Smooth muscle cell of the umbilical artery (primary cell): Measurements from ENCODE around the gene NAXE. TPM values are rescaled to one million over a fixed set of nuclear protein-coding genes. Genes with fewer than 3 reads are reported as not detected.

Experiments used
- total RNA-seq: library from RNA; depleted of rRNA; stranded (reverse); fragments of >200 nt; gene quantifications from 2 replicates; pipeline ENCODE4 v1.2.3, GENCODE V29; 2014

Gene NAXE
- 51.7 and 57.9 TPM in 2 replicates for total RNA-seq

DNA sequence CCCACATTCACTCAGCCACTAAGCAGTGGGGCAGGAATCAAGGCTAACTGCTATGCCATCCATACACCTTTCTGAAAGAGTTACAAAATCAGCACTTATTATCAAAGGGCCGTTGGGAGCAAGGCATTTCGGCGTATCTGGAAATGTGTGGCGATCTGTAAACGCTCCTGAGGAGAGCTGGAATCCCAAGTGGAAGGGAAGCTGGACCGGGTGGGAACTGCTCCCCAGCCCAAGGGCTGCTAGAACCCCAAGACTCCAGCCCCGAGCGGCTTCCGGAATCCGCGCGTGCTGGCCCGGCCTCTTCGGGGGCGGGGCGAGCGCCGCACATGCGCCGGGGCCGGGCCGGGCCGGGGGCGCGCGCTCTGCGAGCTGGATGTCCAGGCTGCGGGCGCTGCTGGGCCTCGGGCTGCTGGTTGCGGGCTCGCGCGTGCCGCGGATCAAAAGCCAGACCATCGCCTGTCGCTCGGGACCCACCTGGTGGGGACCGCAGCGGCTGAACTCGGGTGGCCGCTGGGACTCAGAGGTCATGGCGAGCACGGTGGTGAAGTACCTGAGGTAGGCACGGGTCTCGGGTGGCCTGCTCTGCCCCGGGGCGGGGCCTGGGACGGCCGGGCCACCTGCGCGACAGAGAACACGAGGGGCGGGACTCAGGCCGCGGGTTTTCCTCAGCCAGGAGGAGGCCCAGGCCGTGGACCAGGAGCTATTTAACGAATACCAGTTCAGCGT is at the start of gene NAXE:
NAXE (plus strand) TSS at position 345 of the 726 bp plus-strand sequence; CDS start at position 374, 29 bp downstream.

DNA sequence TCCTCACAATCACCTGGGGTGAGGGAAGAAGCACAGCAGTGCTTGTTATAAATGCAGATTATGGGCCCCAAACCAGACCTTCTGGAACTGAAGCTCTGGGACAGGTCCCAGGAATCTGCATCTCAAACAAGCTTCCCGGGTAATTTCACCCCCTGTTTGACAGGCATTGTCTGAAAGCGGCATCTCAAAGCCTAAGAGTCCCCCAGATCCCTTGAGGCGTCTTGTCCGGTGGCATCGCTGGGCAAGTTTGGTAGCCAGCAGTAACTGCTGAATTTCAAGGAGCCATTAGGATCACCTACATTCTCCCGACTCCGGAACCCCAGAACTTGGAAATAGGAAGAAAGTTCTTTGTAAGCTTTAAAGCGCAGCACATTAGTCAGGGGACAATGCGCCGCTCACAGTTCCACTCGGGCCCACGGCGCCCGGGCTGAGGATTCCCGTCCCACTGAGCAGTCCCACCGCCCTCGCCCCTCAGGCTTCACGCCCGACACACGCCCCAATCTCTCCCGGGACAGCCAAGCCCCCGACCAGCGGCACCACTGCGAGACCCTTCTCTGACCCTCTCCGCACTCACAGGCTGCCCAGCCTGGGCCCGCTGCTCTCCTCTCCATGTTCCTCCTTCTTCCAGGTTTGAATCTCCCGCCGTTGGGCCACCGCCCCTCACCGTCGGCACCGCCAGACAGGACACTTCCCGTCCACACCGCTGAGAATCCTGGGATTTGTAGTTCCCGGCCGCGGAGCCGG is 19.5 kb upstream of the NAXE start, which contains the start of gene IQGAP3:
IQGAP3 (minus strand) TSS at position 647 of the 744 bp plus-strand sequence; CDS start at position 611, 36 bp downstream.

DNA sequence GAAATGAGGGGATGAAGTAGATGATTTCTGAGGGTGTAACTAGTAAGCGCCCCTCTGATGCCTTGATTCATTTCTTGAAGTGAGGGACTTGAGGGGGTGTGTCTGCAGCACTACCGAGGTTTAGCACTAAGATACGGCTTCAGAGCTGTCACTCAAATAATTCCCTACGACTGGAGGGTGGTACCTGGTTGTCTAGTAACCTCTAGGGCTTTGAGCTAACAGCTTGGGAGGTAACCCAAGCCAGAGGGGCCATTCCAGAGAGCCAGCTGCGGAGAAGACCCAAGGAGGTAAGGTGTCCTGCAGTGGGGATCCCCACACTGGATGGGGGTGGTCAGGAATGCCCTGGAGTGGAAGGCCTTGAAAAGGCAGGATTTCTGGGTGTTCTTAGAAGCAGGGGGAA is 12.1 kb upstream of the NAXE start, which contains the start of gene TTC24:
TTC24 (plus strand) TSS at position 252 of the 400 bp plus-strand sequence. CDS start 1,642 bp downstream, outside the sequence.

GRCh38 chr1:156601122-156601830 is 9.7 kb downstream of the NAXE start, which contains the start of gene GPATCH4:
Gene GPATCH4, minus strand, starts transcription at chr1:156601479.

DNA sequence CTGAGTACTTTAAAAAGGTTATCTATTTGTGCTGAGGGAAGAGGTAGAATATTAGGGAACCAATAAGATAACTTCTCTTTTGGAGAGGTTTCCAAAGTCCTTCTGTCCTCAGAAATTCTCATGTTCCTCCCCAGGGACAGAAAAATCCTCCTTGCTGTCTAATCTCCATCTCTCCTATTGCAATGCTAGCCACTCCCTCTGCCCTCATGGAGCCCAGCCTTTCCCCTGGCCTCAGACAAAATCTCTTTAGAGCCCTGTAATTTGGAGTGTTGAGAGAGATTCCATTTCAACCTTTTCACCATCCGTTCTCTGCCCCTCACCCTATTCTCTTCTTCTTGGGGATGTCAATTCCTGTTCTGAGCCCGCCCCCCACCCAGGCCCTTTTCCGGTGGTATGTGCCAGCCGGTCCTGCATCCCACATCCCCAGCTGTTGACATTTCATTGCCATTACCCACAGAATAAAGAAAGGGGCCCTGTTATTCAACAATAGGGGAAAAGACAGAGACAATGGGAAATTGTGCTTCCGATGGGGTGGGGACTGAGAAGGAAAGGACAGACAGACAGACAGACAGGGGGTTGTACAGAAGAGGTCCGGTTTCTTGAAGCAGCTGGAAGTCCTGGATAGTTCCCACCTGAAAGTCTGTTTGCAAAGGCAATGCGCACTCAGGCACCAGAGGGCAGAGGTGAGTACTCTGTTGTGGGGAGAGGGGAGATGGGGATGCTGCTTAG is 27.4 kb downstream of the NAXE start, which contains the start of gene HAPLN2:
HAPLN2 (plus strand) TSS at position 563 of the 729 bp plus-strand sequence. CDS start 4,076 bp downstream, outside the sequence.

DNA sequence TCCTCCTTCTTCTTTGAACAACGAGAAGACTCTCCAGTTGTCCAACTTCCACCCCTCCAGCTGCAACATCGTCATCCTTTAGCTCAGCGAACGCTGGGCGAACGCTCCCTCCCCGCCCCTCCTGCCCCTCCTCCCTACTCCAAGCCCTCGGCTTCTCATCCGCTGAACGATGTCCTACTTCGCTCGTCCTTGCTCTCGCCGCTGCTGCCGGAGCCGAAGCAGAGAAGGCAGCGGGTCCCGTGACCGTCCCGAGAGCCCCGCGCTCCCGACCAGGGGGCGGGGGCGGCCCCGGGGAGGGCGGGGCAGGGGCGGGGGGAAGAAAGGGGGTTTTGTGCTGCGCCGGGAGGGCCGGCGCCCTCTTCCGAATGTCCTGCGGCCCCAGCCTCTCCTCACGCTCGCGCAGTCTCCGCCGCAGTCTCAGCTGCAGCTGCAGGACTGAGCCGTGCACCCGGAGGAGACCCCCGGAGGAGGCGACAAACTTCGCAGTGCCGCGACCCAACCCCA is 50.2 kb downstream of the NAXE start, which contains the start of gene BCAN:
BCAN (plus strand) TSS at position 357 of the 504 bp plus-strand sequence. CDS start 3,938 bp downstream, outside the sequence.

Other genes starting within 250 kb of the NAXE start
- gene RHBG, start 222.6 kb upstream of the NAXE start, total RNA-seq: not detected in 2 replicates
- gene MEF2D, start 91.0 kb upstream of the NAXE start, total RNA-seq: 5.0 and 12.0 TPM in 2 replicates
- 1.5 and 14.8 TPM in 2 replicates for gene IQGAP3, start 19.2 kb upstream of the NAXE start, total RNA-seq
- not detected in 2 replicates for gene TTC24, start 12.1 kb upstream of the NAXE start, total RNA-seq
- 13.4 and 20.9 TPM in 2 replicates for gene GPATCH4, start 9.7 kb downstream of the NAXE start, total RNA-seq
- 0.14 TPM in 1 of 2 replicates, not detected in the other for gene HAPLN2, start 27.6 kb downstream of the NAXE start, total RNA-seq
- gene BCAN, start 50.3 kb downstream of the NAXE start, total RNA-seq: not detected in 2 replicates
- gene NES, start 85.6 kb downstream of the NAXE start, total RNA-seq: 5.0 and 21.8 TPM in 2 replicates
- gene CRABP2, start 113.8 kb downstream of the NAXE start, total RNA-seq: 10.6 and 19.9 TPM in 2 replicates
- gene METTL25B, start 136.7 kb downstream of the NAXE start, total RNA-seq: 9.1 and 10.4 TPM in 2 replicates
- 7.7 and 9.5 TPM in 2 replicates for gene ISG20L2, start 137.0 kb downstream of the NAXE start, total RNA-seq
- 31.4 and 31.5 TPM in 2 replicates for gene MRPL24, start 149.3 kb downstream of the NAXE start, total RNA-seq
- gene HDGF, start 159.9 kb downstream of the NAXE start, total RNA-seq: 109 and 191 TPM in 2 replicates
- 8.6 and 12.8 TPM in 2 replicates for gene PRCC, start 175.8 kb downstream of the NAXE start, total RNA-seq
- 0.30 TPM in 1 of 2 replicates, not detected in the other for gene SH2D2A, start 225.1 kb downstream of the NAXE start, total RNA-seq